K562 (cell line): ENCODE results near the gene KCNG4. TPM values are rescaled to one million over a fixed set of nuclear protein-coding genes. Genes with fewer than 3 reads are reported as not detected.

Source experiments
- ATAC-seq: fragments of 200-7000 bp; cut with Tn5 transposase; 3 replicates; pipeline ENCODE4 v1.9.1; 2020; ENCODE audit warnings: moderate library complexity
- BruUV-seq: library from RNA; stranded (reverse); fragments of 400-500 nt; replicated peaks from 2 replicates; lab custom pipeline; 2021; lab: Mats Ljungman, UMichigan
- CTCF ChIA-PET: fragments of 300-600 bp; formaldehyde crosslinking; extraction: SDS; loops from one replicate; lab custom pipeline; 2021; ENCODE audit warnings: low intra/inter-chr PET ratio; lab: Yijun Ruan, JAX
- POLR2A ChIA-PET: fragments of 300-600, 350-650 bp; sonication (Branson Sonifier 250); formaldehyde crosslinking; extraction: SDS; loops from one replicate; lab custom pipeline; 2021; ENCODE audit warnings: antibody characterized with exemption, inconsistent platforms; lab: Yijun Ruan, JAX
- DNase-seq, 4 experiments: peaks; one replicate each; pipeline versions ENCODE4 v3.0.0 to v3.0.0-alpha.2; 2011 to 2018; ENCODE audit warnings: low spot score in 3 of 4, mixed read lengths in 3 of 4; ENCODE audit errors: extremely low read depth in 1 of 4
- FAIRE-seq: peaks from 2 replicates; lab custom pipeline; 2011; peaks lifted over from hg19 to GRCh38; lab: Jason Lieb, UNC
- H2AFZ ChIP-seq: 2 replicates; pipeline ENCODE4 v1.6.0; 2011; ENCODE audit warnings: low read depth, low read length, control low read depth, inconsistent platforms
- H3K27ac ChIP-seq: fragments of 200-600 bp; 3 replicates; pipeline ENCODE4 v1.8.0; 2011; ENCODE audit warnings: low read depth, mild to moderate bottlenecking, control low read depth, inconsistent platforms, low read length, moderate library complexity, mixed read lengths; ENCODE audit errors: extremely low read depth
- H3K27me3 ChIP-seq, 2 experiments: fragments of 300-600 bp in 1 of 2; 2 replicates in 1 of 2; 3 replicates in 1 of 2; pipeline versions ENCODE4 v1.6.0 to v1.8.0; 2011; ENCODE audit warnings: inconsistent platforms in 2 of 2, low read length in 2 of 2, mild to moderate bottlenecking in 1 of 2, mixed read lengths in 1 of 2, moderate library complexity in 1 of 2; ENCODE audit not compliant: control insufficient read depth in 2 of 2, insufficient read depth in 2 of 2
- H3K36me3 ChIP-seq: fragments of 300-600 bp; 3 replicates; pipeline ENCODE4 v1.8.0; 2011; ENCODE audit warnings: mild to moderate bottlenecking, low read length, inconsistent platforms; ENCODE audit not compliant: control insufficient read depth, insufficient read depth
- H3K4me1 ChIP-seq, 2 experiments: fragments of 200-600 bp in 1 of 2; replicated peaks in 1 of 2; 2 replicates in 1 of 2; 3 replicates in 1 of 2; pipeline versions ENCODE4 v1.5.1 to v1.8.0; 2011; ENCODE audit warnings: inconsistent platforms in 2 of 2, low read length in 2 of 2, mild to moderate bottlenecking in 1 of 2, mixed read lengths in 1 of 2, moderate library complexity in 1 of 2; ENCODE audit not compliant: control insufficient read depth in 2 of 2, insufficient read depth in 2 of 2
- H3K4me2 ChIP-seq: 2 replicates; pipeline ENCODE4 v1.6.1; 2011; ENCODE audit warnings: low read length, control low read depth, inconsistent platforms, mixed read lengths; ENCODE audit not compliant: insufficient read depth
- H3K4me3 ChIP-seq: fragments of 200-600 bp; sonication (generic), shearing (Covaris generic); 2 replicates; pipeline ENCODE4 v1.5.1; 2016; ENCODE audit warnings: control low read depth, inconsistent platforms
- H3K79me2 ChIP-seq: fragments of 200-600 bp; 3 replicates; pipeline ENCODE4 v1.8.0; 2011; ENCODE audit warnings: low read length, inconsistent platforms; ENCODE audit not compliant: control insufficient read depth, insufficient read depth
- H3K9ac ChIP-seq, 2 experiments: 2 replicates each; pipeline versions ENCODE4 v1.6.0 to v1.6.1; 2011; ENCODE audit warnings: low read depth in 2 of 2, low read length in 2 of 2, control low read depth in 1 of 2, inconsistent platforms in 1 of 2, mild to moderate bottlenecking in 1 of 2, mixed read lengths in 1 of 2; ENCODE audit not compliant: insufficient read depth in 1 of 2
- H3K9me1 ChIP-seq: one replicate; pipeline ENCODE4 v1.6.0; 2011; ENCODE audit warnings: inconsistent platforms, mild to moderate bottlenecking, low read length, moderate library complexity; ENCODE audit not compliant: control insufficient read depth, insufficient read depth
- H3K9me3 ChIP-seq: replicated peaks from 2 replicates; pipeline ENCODE4 v1.5.1; 2011; ENCODE audit warnings: low read depth, low read length, inconsistent platforms; ENCODE audit not compliant: control insufficient read depth, insufficient read depth
- H4K20me1 ChIP-seq: replicated peaks from 2 replicates; pipeline ENCODE4 v1.6.1; 2011; ENCODE audit warnings: low read length, inconsistent platforms, mixed read lengths; ENCODE audit not compliant: control insufficient read depth, insufficient read depth
- ETS1 ChIP-seq: conservative IDR thresholded peaks from 2 replicates; pipeline ENCODE4 v1.6.1; 2011; ENCODE audit warnings: low read depth, mild to moderate bottlenecking, low read length; ENCODE audit not compliant: control insufficient read depth
- ETV6 ChIP-seq, 3 experiments: fragments of 150-350 bp in 1 of 3; sonication (generic) in 1 of 3; formaldehyde crosslinking in 1 of 3; IDR thresholded peaks; 2 replicates each; pipeline versions ENCODE4 v1.6.1 to v1.8.0; 2014 to 2022; ENCODE audit warnings: borderline replicate concordance in 2 of 3, low read depth in 2 of 3, antibody characterized with exemption in 1 of 3, low read length in 1 of 3, mild to moderate bottlenecking in 1 of 3, missing genetic modification reagents in 1 of 3
- FOSL1 ChIP-seq: fragments of 200-800 bp; sonication (Bioruptor generic); conservative IDR thresholded peaks from 2 replicates; pipeline ENCODE4 v1.6.1; 2016; ENCODE audit warnings: missing genetic modification characterization, missing compliant biosample characterization
- HCFC1 ChIP-seq: IDR thresholded peaks from 2 replicates; pipeline ENCODE4 v1.6.1; 2012; ENCODE audit warnings: low read depth, low read length, improper control_type of control experiment
- HDAC3 ChIP-seq: fragments of 450-650 bp; IDR thresholded peaks from 2 replicates; pipeline ENCODE4 v1.6.1; 2018; ENCODE audit warnings: borderline replicate concordance, mild to moderate bottlenecking, moderate library complexity; ENCODE audit not compliant: partially characterized antibody
- MLLT1 ChIP-seq, 2 experiments: fragments of 450-650 bp; IDR thresholded peaks; 2 replicates each; pipeline ENCODE4 v1.6.1; 2016
- NONO ChIP-seq, 2 experiments: fragments of 200-400 bp in 1 of 2; fragments of 450-650 bp in 1 of 2; formaldehyde crosslinking in 1 of 2; IDR thresholded peaks; 2 replicates each; pipeline ENCODE4 v1.6.1; 2017; ENCODE audit warnings: low read depth in 2 of 2, mild to moderate bottlenecking in 2 of 2, moderate library complexity in 2 of 2, low read length in 1 of 2
- RBM22 ChIP-seq: fragments of 200-400 bp; formaldehyde crosslinking; IDR thresholded peaks from 2 replicates; pipeline ENCODE4 v1.6.1; 2018; ENCODE audit warnings: low read length, low read depth; ENCODE audit not compliant: poor library complexity, severe bottlenecking
- RCOR1 ChIP-seq, 2 experiments: IDR thresholded peaks; 2 replicates each; pipeline ENCODE4 v1.6.1; 2012; ENCODE audit warnings: low read depth in 2 of 2, low read length in 2 of 2, borderline replicate concordance in 1 of 2, improper control_type of control experiment in 1 of 2
- SMAD4 ChIP-seq: fragments of 250-450 bp; sonication (Bioruptor Pico); conservative IDR thresholded peaks from 2 replicates; pipeline ENCODE4 v1.8.0; 2021; ENCODE audit warnings: inconsistent platforms, mild to moderate bottlenecking, moderate library complexity
- SUPT5H ChIP-seq: fragments of 450-650 bp; IDR thresholded peaks from 2 replicates; pipeline ENCODE4 v1.6.1; 2016
- TRIM28 ChIP-seq: fragments of 450-650 bp; IDR thresholded peaks from 2 replicates; pipeline ENCODE4 v1.6.1; 2017
- WHSC1 ChIP-seq: IDR thresholded peaks from one replicate; pipeline ENCODE4 v1.6.1; 2012; ENCODE audit warnings: low read length, control low read depth, inconsistent platforms
- YY1 ChIP-seq, 3 experiments: IDR thresholded peaks; 2 replicates each; pipeline ENCODE4 v1.6.1; 2011; ENCODE audit warnings: low read length in 2 of 3, mild to moderate bottlenecking in 2 of 3, moderate library complexity in 2 of 3, borderline replicate concordance in 1 of 3, control low read depth in 1 of 3, low read depth in 1 of 3; ENCODE audit not compliant: insufficient read depth in 3 of 3, insufficient replicate concordance in 2 of 3, control insufficient read depth in 1 of 3, insufficient read length in 1 of 3; ENCODE audit errors: extremely low read depth in 1 of 3
- ZNF133 ChIP-seq: fragments of 250-450 bp; sonication (Bioruptor Pico); IDR thresholded peaks from 2 replicates; pipeline ENCODE4 v1.4.0; 2020; ENCODE audit warnings: mild to moderate bottlenecking
- ZNF717 ChIP-seq: fragments of 250-450 bp; sonication (Bioruptor Pico); IDR thresholded peaks from 2 replicates; pipeline ENCODE4 v1.5.0; 2021
- WGBS: fragments of 100-300 bp; shearing (Covaris generic); methylation state at CpG from one replicate; pipeline ENCODE4 v1.1.6; 2016; ENCODE audit warnings: low coverage, mixed read lengths; ENCODE audit not compliant: insufficient coverage; ENCODE audit errors: missing lambda C conversion rate; 5-methylcytosine and 5-hydroxymethylcytosine counted together
- in situ Hi-C: fragments of 300-500 bp; cut with MboI; formaldehyde crosslinking; loops from 4 replicates; pipeline ENCODE4 v1.15.0; 2018; ENCODE audit warnings: inconsistent platforms, mixed read lengths
- intact Hi-C: fragments of 100-400 bp; cut with micrococcal nuclease; formaldehyde crosslinking; loops from 2 replicates; pipeline ENCODE4 v1.14.2; 2022
- polyA plus RNA-seq, 8 experiments: library from polyadenylated mRNA; depleted of rRNA in 4 of 8; stranded (reverse) in 5 of 8; unstranded in 3 of 8; fragments of >200 nt; fragmentation: Nextera tagmentation in 2 of 8; fragmentation: Illumina TruSeq in 1 of 8; extraction: Ambion mirVana in 2 of 8; extraction: Trizol in 1 of 8; gene quantifications; 2 replicates each; pipeline versions ENCODE4 v1.2.1 to v1.2.3, GENCODE V29; 2011 to 2014; ENCODE audit warnings: inconsistent platforms in 1 of 8, missing spikeins in 1 of 8
- total RNA-seq, 7 experiments: library from RNA; depleted of rRNA in 6 of 7; stranded (reverse); fragments of >200 nt in 6 of 7; fragmentation: Illumina TruSeq in 2 of 7; extraction: Trizol in 2 of 7; gene quantifications; 2 replicates each; pipeline versions ENCODE4 v1.2.1 to v1.2.3, GENCODE V29; 2011 to 2021; ENCODE audit warnings: low replicate concordance in 1 of 7

The KCNG4 gene
- total and polyA plus RNA-seq, 9 of the 15 experiments (the other 6 are each of a cell fraction or from before 2014, with no cell fraction given) = not detected

- H3K27ac ChIP-seq = no peak overlapping the region
- in situ Hi-C loops (no loop called here), intact Hi-C loops (no loop called here)
- no peaks in the 10 kb centered on the region for H3K9me1 ChIP-seq
- no peaks in the 10 kb centered on the region for H3K4me1 ChIP-seq
- 0% methylated on average over 4 of the region's 4 CpGs for whole genome bisulfite sequencing
- DNase-seq = no peak
- ChIA-PET CTCF (no interaction called here), POLR2A (interaction anchor here (0.6 to 3.0 kb wide), 3 partner anchors 10 to 281 kb away, joined by 3 to 10 read pairs (median 4); no protein-coding TSS in a partner anchor)
- H2AFZ ChIP-seq = no peak overlapping the region
- FAIRE-seq = no peak
- TF ChIP-seq ETS1 (no peak), SUPT5H (no peak), HCFC1 (no peak), FOSL1 (tag) (no peak), RCOR1 (IDR thresholded peaks at IDR 0.05; ENCODE audit: borderline replicate concordance in 1 of 2, low read depth in 2 of 2, low read length in 2 of 2) (no peak), ZNF717 (CRISPR knock-in tag) (no peak), ZNF133 (CRISPR knock-in tag) (no peak), TRIM28 (no peak), HDAC3 (no peak), YY1 (IDR thresholded peaks at IDR 0.05; ENCODE audit: borderline replicate concordance in 1 of 3, control insufficient read depth in 1 of 3, extremely low read depth in 1 of 3, insufficient read depth in 3 of 3, insufficient read length in 1 of 3, insufficient replicate concordance in 2 of 3, low read depth in 1 of 3, low read length in 2 of 3) (no peak), RBM22 (no peak), SMAD4 (CRISPR knock-in tag) (no peak), MLLT1 (IDR thresholded peaks at IDR 0.05) (no peak), WHSC1 (no peak), ETV6 (IDR thresholded peaks at IDR 0.05; ENCODE audit: borderline replicate concordance in 1 of 2, low read depth in 2 of 2, low read length in 1 of 2) (no peak), ETV6 (CRISPR knock-in tag; IDR thresholded peaks at IDR 0.05; ENCODE audit: borderline replicate concordance) (no peak), NONO (IDR thresholded peaks at IDR 0.05; ENCODE audit: low read depth in 2 of 2, low read length in 1 of 2) (no peak)
- no peaks in the 10 kb centered on the region for H3K36me3 ChIP-seq
- no peak for ATAC-seq
- H3K4me2 ChIP-seq = no peak overlapping the region
- H3K27me3 ChIP-seq = peaks cover 20 to 48% of the 10 kb centered on the region in 2 experiments
- H3K9me3 ChIP-seq = no peaks in the 10 kb centered on the region
- no TSS peak for BruUV-seq
- H3K79me2 ChIP-seq = no peaks in the 10 kb centered on the region
- H4K20me1 ChIP-seq = no peaks in the 10 kb centered on the region
- no peak overlapping the region for H3K9ac ChIP-seq
- no peak overlapping the region for H3K4me3 ChIP-seq
Observed at GRCh38 chr16:84255050-84255810, 15.4 kb upstream of the KCNG4 start.
